ENCODE measurements around the gene ZDHHC12.

GRCh38 chr9:128721487-128722010 is 2.4 kb downstream of the ZDHHC12 start:
- no peak for TF ChIP-seq SNAPC4 (CRISPR knock-in tag; IDR thresholded peaks at IDR 0.05)
- TF ChIP-seq RBM22 (optimal IDR thresholded peaks at IDR 0.05; ENCODE audit: low read length): no peak
- TF ChIP-seq MYNN (CRISPR knock-in tag; IDR thresholded peaks at IDR 0.05; ENCODE audit: low read depth): no peak
- no peak for TF ChIP-seq GATAD2A (CRISPR knock-in tag; IDR thresholded peaks at IDR 0.05)
- no peak for TF ChIP-seq ZNF720 (CRISPR knock-in tag; IDR thresholded peaks at IDR 0.05)
- TF ChIP-seq, protein P1, sequence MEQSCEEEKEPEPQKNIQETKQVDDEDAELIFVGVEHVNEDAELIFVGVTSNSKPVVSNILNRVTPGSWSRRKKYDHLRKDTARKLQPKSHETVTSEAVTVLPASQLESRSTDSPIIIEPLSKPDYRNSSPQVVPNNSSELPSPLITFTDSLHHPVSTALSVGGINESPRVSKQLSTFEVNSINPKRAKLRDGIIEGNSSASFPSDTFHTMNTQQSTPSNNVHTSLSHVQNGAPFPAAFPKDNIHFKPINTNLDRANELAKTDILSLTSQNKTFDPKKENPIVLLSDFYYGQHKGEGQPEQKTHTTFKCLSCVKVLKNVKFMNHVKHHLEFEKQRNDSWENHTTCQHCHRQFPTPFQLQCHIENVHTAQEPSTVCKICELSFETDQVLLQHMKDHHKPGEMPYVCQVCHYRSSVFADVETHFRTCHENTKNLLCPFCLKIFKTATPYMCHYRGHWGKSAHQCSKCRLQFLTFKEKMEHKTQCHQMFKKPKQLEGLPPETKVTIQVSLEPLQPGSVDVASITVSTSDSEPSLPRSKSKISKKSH (CRISPR knock-in tag; IDR thresholded peaks at IDR 0.05; ENCODE audit: borderline replicate concordance): no peak
- TF ChIP-seq POLR2AphosphoS5 (IDR thresholded peaks at IDR 0.05; ENCODE audit: low read depth, low read length): no peak

All from HepG2 (cell line).